GM21737 (cell line): ENCODE measurements around the gene AFF1.

Experiments
- ATAC-seq: cut with Tn5 transposase; IDR thresholded peaks from one replicate; pipeline ENCODE4 v1.9.1; 2021; ENCODE audit warnings: mild to moderate bottlenecking, moderate library complexity; ENCODE audit not compliant: unreplicated experiment

AFF1 gene

DNA sequence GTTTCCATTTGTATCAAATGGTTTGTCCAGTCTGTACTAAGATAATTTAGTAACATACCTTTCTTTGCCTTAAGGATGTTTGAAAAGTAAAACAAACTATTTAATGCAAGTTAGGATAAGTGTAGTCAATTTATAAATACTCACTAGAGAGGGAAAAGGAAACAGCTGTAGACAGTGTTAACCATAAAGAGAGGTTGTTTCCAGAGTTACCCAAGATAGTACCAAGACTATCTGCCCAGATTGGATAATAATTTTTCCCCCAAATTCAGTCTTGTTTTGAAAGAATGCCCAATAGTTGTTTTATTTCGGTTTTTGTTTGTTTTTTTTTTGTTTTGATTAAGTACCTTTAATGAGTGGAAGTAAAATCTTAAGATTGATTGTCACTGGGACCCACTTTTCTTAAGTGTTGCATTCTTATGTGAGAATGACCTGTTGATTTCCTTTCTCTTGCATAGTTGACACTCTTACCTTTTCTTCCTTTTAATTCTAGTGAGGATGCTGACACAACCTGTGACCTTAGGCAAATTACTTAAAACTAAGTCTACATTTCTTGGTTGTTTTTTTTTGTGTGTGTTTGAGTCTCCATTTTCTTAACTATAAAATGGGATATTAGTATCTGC, 12.8 kb downstream of the AFF1 start:
- no peak for ATAC-seq

DNA sequence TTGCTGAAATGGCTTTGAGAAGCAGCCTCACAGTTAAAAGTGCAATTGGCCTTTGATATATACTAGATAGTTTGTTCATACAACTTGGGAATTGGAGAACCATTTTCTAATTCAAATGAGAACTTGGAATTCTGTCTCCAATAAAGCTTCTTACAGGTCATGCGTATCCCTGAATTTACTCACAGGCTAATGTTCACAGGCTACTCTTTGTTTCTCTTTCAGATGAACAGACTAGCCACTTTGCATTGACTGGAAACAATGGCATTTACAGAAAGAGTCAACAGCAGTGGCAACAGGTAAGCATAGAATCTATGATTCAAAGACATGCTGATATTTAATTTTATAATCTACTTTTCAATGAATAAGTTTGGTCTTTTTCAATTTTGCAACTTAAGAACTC, 13.5 kb downstream of the AFF1 start:
- no peak for ATAC-seq

DNA sequence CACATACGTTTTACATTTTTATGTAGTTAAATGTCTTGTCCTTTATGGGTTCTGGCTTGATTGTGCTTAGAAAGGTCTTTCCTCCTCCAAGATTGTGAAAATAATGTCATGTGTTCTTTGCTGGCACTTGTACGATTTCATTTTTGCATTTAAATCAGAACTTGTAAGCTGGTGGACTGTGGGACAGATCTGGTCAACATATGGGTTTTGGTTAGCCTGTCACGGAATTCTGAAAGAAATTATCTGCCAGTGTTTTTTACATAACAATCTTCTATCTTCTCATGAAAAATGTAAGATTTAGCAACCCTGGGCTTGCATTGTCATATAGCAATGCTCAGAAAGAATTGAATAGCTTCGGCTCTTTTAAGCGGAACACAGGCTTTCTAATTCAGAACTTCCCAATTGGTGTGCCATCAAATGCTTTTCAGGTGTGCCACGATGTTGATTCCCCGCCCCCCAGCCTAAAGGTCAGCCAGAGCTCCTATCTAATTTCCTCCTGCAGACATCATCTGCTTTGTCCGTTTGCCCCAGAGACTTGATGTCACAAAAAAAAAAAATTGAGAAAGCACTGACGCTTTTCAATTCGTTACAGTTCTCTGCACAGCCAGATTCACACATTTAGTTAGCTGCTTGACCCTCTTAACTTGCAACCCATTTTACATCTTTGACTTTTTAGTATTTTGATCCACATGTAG, 16.2 kb downstream of the AFF1 start:
- ATAC-seq: no peak

DNA sequence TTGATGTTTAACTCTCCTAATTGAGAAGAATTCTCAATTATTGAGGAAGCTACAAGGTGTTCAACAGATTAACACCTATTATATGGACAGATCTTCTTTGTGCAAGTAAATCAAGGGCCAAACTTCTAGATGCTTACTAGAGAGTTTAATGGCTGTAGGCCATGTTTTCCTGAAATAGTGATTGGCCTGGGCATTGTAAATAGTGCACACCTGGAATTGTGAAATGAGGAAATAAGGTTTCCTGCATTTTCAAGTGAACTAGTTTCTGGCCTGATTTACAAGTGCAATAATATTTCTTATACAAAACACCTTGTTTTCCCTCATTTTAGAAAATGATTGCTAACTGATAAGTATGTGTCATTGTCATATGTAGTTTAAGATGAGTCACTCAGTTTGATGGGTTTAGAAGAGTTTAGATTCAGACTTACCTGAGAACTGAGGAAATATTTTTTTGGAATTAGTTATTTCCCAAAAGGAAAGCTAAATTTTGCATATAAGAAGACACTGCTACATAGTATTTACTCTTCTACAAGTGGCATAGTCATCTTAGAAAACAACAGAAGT, 21.2 kb downstream of the AFF1 start:
- ATAC-seq: no peak

DNA sequence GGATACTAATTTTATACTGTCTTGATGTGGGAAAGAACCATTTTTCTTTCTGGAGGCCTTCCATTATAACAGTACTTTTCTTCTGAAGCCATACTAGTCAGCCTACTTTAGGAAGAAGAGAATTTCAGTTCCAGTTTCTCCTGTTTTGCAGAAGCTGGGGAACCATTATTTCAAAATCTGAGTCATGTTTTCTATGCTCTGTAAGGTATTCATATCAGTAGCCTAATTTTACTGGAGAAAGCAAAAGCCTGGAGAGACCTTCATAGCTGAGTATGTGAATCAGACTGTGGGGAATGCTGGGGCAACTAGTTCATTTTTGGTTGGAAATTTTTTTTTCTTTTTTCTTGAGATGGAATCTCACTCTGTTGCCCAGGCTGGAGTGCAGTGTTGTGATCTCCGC, 22.4 kb downstream of the AFF1 start:
- no peak for ATAC-seq

DNA sequence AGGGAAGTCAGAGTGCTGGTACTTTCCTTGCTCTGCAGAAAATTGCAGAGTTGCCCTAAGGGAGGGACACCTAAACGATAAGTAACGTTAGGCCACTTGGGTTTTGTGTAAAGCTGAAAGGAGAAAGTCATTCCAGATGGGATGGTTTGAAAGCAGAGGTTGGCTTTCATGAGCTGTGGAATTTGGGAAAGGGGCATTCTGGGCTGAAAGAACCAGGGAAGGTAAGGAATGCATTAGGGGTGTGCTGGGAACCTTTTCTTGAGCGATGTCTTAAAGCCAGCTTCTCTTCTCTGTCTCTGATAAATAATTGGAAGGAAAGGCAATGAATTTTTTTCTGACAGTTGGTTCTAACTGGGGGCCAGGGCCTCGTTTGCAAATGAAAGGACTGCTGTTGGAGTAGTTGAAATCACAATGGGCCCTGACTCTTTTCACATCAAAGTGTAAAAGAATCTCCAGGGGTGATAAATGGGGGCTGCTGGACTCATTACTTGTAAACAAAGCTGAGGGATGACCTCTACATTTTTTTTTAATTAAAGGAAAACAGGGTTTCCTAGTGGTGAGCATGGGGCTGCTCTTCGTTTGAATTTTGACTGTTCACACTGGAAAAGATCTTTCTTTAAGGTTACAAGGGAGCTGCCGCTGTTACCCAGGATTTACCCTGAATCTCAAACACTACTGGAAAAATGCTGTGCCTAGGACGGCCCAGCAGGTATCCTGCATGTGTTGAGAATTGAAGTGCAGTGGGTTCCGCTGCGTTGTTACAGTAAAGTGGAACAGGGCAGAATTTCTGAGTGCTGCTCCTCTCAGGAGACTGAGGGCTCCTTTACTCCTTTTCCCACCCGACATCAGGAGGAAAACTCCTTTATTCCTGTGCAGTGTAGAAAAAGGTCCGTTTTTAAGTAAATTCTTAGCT, 25.0 kb downstream of the AFF1 start:
- no peak for ATAC-seq

DNA sequence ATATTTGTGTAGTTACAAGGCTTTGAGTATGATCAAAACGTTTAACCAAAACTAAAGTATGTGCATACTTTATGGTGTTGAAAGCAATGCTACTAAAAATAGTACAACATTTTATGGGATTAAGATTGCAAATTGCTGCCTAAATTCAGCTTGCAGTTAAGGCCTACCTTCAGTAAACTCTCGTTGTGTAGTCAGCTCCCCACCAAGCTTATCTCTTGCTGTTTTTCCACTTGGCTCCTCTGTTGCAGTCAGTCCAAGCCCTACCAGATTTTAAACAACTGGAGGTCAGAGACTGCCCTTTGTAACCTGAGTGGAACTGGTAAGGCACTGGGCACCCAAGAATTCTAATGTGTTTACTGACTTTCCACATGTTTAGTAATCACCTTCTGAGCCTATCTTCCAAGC, 25.7 kb downstream of the AFF1 start:
- no peak for ATAC-seq

DNA sequence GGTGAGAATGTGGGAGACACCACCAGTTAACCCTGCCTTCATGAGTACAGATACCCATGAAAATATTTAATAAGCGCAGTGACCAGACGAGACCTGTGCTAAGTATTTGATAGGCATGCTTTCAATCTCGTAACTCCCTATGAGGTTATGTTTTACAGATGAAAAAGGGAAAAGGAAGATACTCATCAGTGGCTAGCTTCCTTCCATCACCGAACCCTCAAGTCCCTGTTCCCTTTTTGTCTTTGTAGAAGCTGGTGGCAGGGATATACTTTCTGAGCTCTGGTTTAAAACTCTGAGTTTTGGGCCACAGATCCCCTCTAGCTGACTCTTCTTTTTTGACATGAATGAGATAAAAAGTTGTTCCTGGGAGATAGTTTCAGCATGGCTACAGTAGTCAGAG, 26.3 kb downstream of the AFF1 start:
- ATAC-seq: no peak

DNA sequence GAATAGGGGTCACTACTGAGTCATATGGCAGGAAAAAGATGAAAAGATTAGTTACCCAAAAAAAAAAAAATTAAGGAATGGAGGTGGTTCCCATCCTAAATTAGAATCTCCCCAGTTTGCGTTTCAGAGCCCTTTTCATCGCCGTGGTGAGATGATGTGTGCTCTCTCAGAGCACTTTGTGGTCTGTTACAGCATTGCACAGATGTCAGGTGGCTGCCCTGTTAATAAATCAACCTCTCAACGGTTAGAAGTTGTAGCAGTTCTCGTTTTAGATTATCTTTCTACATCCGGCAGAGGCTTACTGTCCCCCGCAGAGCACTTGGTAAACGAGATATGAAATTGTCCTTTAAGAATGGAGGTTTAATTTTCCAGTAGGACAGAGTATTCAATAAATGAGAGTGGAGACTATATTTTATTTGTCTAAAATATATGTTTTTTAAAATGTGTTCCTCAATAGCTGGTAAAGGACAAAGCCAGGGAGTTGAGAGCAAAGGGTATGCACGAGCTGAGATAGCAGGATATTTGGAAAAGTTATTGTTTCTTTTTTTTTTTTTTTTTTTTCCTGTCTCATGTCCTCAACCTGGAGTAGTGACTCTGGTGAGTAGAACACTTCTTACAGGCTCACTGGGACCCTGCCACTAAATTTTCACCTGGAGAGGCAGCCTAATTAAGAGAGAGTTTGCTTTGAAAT, 26.9 kb downstream of the AFF1 start:
- ATAC-seq: peak; percentile 80

DNA sequence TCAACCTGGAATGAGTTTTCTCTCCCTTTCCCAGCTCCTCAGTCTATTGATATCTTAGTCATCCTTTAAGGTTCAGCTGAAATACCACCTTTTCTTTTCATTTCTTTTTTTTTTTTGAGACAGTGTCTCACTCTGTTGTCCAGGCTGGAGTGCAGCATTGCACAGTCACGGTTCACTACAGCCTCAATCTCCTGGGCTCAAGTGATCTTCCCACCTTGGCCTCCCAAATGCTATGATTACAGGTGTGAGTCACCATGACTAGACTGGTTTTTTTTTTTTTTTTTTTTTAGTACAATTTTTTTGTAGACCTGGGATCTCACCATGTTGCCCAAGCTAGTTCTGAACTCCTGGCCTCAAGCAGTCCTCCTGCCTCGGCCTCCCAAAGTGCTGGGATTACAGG, 28.9 kb downstream of the AFF1 start:
- no peak for ATAC-seq

DNA sequence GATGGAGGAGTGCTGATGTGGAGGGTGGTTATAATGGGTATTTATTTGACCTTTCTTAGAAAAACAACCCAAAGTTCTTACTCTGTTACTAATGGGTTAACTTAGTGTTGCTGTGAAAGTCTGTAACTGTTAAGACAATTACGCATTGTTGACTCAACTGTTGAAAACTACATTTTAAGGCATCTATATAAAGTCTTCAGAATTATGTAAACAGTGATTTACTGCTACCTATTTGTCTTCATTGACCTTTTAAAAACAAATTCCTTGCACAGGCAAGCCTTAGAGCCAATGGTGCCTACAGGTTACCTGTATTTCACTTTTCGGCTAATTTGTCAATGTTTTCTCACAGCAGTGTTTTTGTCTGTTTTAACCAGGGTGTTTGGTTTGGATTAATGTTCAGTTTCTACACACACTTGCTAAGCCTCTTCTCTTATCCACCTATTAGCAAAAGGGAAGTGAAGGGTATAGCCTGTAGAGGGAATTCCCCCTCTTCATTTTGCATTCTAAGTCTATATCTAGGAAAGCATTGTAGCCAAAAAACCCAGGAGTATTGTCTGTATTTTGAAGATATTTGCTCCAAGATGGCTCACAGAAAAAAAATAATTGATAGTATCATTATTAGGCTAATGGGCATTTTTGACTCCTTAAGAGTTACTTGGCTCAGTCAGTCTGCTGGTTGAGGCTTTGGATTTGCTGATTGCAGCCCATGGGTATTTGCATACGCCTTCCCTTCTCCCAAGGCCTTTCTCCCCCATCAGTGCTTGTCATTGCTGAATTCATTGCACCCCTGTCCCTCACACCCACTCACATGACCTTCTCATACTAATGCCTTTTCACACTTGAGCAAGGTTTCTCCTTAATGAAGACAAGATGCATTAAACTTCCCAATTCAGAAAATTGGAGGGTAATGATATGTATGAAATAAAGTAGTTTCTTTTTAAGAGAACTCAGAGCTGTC, 30.5 kb downstream of the AFF1 start:
- peak; percentile 43 for ATAC-seq

DNA sequence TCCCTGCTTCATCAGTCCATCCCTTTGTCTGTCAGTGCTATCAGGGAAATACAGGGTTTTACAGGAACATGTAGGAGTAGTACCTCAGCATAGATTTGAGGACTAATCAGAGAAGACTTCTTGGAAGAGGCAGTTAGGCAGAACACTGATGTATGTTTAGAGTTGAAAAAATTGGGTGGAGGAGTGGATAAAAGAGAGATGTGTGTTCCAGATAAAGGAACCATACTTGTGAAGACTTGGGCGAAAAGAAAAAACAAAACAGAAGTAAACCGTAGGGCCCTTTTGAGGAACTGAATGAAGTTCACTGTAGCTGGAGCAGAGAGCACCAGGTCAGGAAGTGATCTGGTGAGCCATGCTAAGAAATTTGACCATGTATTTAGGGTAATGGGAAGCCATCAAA, 32.3 kb downstream of the AFF1 start:
- no peak for ATAC-seq

DNA sequence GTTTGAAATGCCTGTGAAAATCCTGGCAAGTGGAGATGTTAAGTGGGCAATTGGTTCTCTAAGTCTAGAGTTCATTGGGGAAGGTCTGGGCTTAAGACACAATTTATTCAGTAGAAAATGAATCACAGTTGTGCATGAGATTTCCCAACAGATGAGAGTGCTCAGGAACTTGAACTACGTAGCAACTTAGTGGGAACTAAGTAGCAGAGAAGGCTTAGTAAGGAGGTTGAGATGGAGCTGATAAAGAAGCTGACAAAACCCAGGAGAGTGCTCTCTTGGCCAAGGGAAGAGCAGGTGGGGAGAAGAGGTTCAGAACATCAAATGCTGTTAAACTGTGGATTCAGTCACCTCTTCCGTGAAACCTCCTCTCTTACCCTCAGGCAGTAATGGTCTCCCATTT, 33.0 kb downstream of the AFF1 start:
- ATAC-seq: no peak

DNA sequence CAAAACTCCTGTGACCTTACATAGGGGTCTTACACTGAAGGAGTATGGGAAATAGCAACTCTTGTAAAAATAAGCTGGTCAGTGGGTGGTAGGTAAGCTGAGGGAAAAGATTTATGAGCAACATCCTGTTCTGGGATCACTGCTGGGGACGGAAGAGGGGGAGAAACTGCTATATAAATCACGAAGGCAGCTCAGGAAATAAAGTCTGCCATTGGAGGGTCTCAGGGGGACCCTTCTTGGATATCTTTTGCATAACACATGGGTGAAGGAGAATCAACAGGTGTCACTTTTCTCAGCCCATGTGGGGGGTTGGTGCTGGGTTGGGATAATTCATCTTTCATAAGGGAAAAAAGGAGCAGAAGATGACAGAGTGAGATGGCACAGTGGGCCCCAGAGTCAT, 33.7 kb downstream of the AFF1 start:
- ATAC-seq: no peak

DNA sequence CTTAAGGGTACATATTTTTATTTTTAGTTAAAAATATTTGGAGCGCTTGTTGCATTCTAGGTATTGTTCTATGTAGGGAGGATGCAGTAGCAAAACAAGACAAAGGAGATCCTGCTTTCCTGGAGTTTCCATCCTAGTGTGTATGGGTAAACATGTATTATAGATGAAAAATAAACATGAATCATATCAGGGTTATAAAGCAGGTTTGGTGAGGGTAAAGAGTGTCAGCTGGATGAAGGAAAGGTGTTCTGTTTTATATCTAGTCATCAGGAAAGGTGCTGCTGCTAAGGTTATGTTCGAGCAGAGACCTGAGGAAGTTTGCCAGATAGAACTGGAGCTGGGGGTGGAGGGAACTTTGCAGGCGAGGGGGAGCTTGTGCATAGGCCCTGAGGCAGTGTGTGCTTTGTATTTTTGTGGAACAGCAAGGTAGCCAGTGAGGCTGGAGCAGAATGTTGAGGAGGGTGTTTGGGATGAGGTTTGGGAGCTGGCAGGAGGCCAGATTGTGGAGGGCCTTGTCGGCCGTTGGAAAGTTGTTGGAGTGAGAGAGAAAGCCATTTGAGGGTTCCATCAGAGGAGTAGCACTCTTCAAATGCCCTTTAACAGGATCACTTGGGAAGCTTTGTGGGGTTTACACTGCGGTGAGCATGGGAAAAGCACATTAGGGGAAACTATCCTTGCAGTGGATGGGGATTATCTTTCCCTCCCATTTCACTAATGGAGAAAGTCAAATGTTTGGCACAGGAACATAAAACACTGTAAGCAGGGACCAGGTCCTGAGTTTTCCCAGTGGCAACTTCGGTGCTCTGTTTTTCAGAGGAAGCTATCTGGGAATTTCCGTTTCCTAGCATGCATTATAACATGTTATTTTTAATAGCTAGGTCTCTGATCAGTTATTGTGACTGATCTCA, 35.9 kb downstream of the AFF1 start:
- ATAC-seq: no peak

DNA sequence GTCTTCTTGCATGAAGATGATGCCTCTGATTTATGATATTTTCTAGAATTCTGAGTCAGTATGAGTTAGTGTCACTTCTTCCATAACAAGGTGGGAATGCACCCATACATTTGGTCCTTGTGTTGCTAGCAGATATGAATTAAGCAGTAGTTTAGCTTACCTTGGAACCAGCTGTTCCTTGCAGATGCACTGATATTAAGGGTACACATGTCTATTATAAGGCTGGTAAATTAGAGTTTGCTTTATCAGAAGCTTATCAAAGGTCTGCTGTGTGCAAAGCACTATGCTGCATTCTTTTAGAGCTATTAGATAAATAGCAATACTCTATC, 36.5 kb downstream of the AFF1 start:
- no peak for ATAC-seq

DNA sequence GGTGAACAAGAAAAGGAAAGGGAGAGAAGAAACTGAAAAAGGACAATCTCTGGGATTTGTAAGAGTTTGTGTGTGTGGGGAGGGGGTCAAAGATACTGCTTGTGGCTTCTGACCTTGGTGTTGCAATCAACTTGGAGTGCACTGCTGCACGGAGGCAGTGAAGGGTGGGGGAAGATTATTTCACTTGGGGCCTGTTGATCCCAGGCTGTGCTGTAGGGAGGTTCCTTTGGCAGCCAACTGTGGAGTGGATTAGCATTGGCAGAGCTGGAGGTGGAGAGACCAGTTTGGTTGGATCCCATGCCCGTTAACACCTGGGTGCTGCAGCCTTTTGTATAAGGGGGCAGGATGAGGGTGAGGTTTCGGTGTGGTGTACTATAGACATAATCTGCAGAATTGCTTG, 38.2 kb downstream of the AFF1 start:
- no peak for ATAC-seq

DNA sequence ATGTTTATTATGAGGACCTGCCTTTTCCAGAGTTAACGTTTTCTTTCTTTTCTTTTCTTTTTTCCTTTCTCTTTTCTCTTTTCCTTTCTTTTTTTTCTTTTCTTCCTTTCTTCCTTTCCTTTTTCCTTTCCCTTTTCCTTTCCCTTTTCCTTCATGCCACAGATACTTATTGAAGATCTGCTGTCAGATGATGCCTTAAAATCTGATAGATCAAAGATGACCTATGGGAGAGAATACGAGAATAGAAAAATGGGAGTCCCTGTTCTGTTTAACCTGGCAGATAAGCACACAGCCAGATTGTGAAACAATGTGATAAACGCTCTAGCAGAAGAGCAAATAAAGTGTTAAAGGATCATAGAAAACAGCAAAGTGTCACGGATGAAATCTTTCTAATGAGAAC, 38.9 kb downstream of the AFF1 start:
- no peak for ATAC-seq

DNA sequence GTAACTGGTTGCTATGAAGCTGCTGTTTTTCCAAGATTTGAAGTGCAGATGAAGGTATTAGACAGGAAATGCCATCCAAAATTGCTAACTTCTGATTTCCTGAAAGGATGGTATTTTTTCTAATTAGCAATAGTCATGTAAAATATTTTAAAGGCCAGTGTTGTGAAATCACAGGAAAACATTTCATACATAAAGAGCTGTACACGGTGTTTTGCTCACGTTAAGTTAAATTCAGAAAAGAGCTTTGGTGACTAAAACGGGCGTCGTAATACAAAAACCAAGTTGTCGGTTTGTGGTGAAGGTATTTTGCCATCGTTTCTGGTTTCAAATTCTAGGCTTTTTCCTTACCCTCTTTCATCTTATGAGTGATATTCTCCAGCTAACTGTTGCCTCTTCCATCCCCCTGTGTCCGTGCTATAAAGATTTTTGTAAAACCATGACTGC, 39.8 kb downstream of the AFF1 start:
- ATAC-seq: no peak
